Measurements from ENCODE around the gene ATP6V1C2. TPM values are rescaled to one million over a fixed set of nuclear protein-coding genes. Genes with fewer than 3 reads are reported as not detected.

The ATP6V1C2 gene
- total and polyA plus RNA-seq, 2 of the 4 experiments (the other 2 are of a cell fraction), result not detected

- Histone ChIP-seq H4K5ac (ENCODE audit: low read depth, low read length) (no peak overlapping the region), H2AFZ (replicated peaks; ENCODE audit: low read length, poor library complexity) (no peak overlapping the region), H4K91ac (ENCODE audit: insufficient read depth, low read depth, low read length) (no peak overlapping the region), H3K4me1 (ENCODE audit: control insufficient read depth, insufficient read depth, low read length) (no peaks in the 10 kb centered on the region), H3K4me3 (ENCODE audit: insufficient read depth, low read depth, low read length) (no peak overlapping the region), H2BK5ac (ENCODE audit: low read depth, low read length, poor library complexity, severe bottlenecking) (no peak overlapping the region), H3K4ac (ENCODE audit: low read depth, low read length) (no peak overlapping the region), H3K14ac (replicated peaks; ENCODE audit: low read depth, low read length) (no peak overlapping the region), H4K20me1 (ENCODE audit: insufficient read depth, low read length) (peaks cover 23% of the 10 kb centered on the region; the same call in 1 of the 2 replicates), H3K9ac (ENCODE audit: low read depth, low read length) (no peak overlapping the region), H3K79me1 (ENCODE audit: low read depth in 1 of 2, low read length in 2 of 2) (peaks cover 29 to 42% of the 10 kb centered on the region in 2 experiments), H2BK20ac (ENCODE audit: low read depth, low read length) (no peak overlapping the region), H2BK15ac (ENCODE audit: low read depth, low read length) (no peak overlapping the region), H2AK9ac (replicated peaks; ENCODE audit: low read depth, low read length, poor library complexity) (no peak overlapping the region), H4K8ac (ENCODE audit: low read depth in 2 of 2, low read length in 2 of 2) (no peak overlapping the region), H3K4me2 (ENCODE audit: low read depth, low read length) (no peak overlapping the region), H3K9me3 (ENCODE audit: control insufficient read depth, insufficient read depth, low read length) (no peaks in the 10 kb centered on the region), H2AK5ac (ENCODE audit: low read depth, low read length) (no peak overlapping the region), H3K23ac (ENCODE audit: low read depth, low read length) (no peak overlapping the region), H3K56ac (ENCODE audit: extremely low read depth, insufficient read depth, low read length) (no peak overlapping the region), H3K9me1 (ENCODE audit: insufficient read depth, low read length) (no peaks in the 10 kb centered on the region; the same call in 1 of the 2 replicates), H2BK120ac (ENCODE audit: low read depth, low read length) (no peak overlapping the region), H3K27me3 (ENCODE audit: control insufficient read depth, insufficient read depth, low read length) (no peaks in the 10 kb centered on the region), H3K27ac (ENCODE audit: insufficient read depth, low read length) (no peak overlapping the region), H3K36me3 (ENCODE audit: control insufficient read depth, insufficient read depth, low read length) (peaks cover 42% of the 10 kb centered on the region), H3K18ac (ENCODE audit: low read depth, low read length) (no peak overlapping the region)
- POLR2A ChIA-PET (ENCODE audit: unreplicated experiment), result no interaction called here
- intact Hi-C loops (cut with micrococcal nuclease) (no loop called here), in situ Hi-C loops (cut with MboI; ENCODE audit: low sequenced_read_pairs) (no loop called here), dilution Hi-C loops (cut with HindIII; ENCODE audit: low sequenced_read_pairs, unreplicated experiment) (no loop called here)
- no TSS peak for BruUV-seq (replicated peaks)
- CTCF ChIA-PET, result no interaction called here
- ATAC-seq (ENCODE audit: low read depth) (no peak), DNase-seq (no peak)
- no CpG with 5 or more reads among the region's 1 CpG for WGBS, 2 experiments (ENCODE audit: extremely low coverage in 2 of 2, insufficient read length in 1 of 2)
- TF ChIP-seq CTCF (conservative IDR thresholded peaks at IDR 0.05; ENCODE audit: low read depth, low read length), result no peak
- TF ChIP-seq MXI1 (IDR thresholded peaks at IDR 0.05; ENCODE audit: borderline replicate concordance, low read depth, low read length), result no peak
- TF ChIP-seq CHD1 (IDR thresholded peaks at IDR 0.05; ENCODE audit: low read depth, low read length), result no peak
- no peak for TF ChIP-seq RAD21 (IDR thresholded peaks at IDR 0.05; ENCODE audit: low read length)
- TF ChIP-seq USF2 (IDR thresholded peaks at IDR 0.05; ENCODE audit: low read depth, low read length), result no peak
- TF ChIP-seq BHLHE40 (IDR thresholded peaks at IDR 0.05; ENCODE audit: low read depth, low read length), result no peak
- no peak for TF ChIP-seq MAZ (IDR thresholded peaks at IDR 0.05; ENCODE audit: borderline replicate concordance, low read depth, low read length)
- no peak for TF ChIP-seq NFE2L2 (IDR thresholded peaks at IDR 0.05; ENCODE audit: low read depth, low read length)
- no peak for TF ChIP-seq SMC3 (IDR thresholded peaks at IDR 0.05; ENCODE audit: low read depth, low read length)
- no peak for TF ChIP-seq ELK1 (IDR thresholded peaks at IDR 0.05; ENCODE audit: borderline replicate concordance, low read depth, low read length)
- TF ChIP-seq RFX5 (IDR thresholded peaks at IDR 0.05; ENCODE audit: low read depth, low read length), result no peak
- TF ChIP-seq CEBPB (IDR thresholded peaks at IDR 0.05; ENCODE audit: low read depth, low read length), result no peak
- no peak for TF ChIP-seq MAFK (IDR thresholded peaks at IDR 0.05; ENCODE audit: low read depth, low read length)
- no peak for TF ChIP-seq POLR2A (IDR thresholded peaks at IDR 0.05; ENCODE audit: low read depth, low read length)
- TF ChIP-seq RCOR1 (IDR thresholded peaks at IDR 0.05; ENCODE audit: insufficient replicate concordance, low read length), result no peak
- no peak for TF ChIP-seq FOS (IDR thresholded peaks at IDR 0.05; ENCODE audit: low read depth, low read length)
Observed at GRCh38 chr2:10793816-10794215, 72.4 kb downstream of the ATP6V1C2 start.
